ENCODE measurements around the gene ACY1. TPM values are rescaled to one million over a fixed set of nuclear protein-coding genes. Genes with fewer than 3 reads are reported as not detected.

ACY1 gene
- total RNA-seq, 1 donor from 2014 or later: 13.2 TPM

GRCh38 chr3:52006017-52006819 lies 22.9 kb downstream of the ACY1 start:
- Mint-ChIP-seq H3K27ac (ENCODE audit: unreplicated experiment) (no peak overlapping the region), H3K27me3 (ENCODE audit: unreplicated experiment) (peaks cover 6% of the 10 kb centered on the region), H3K4me3 (ENCODE audit: unreplicated experiment) (no peak overlapping the region), H3K4me1 (ENCODE audit: low read depth, unreplicated experiment) (peaks cover 10% of the 10 kb centered on the region), H3K36me3 (ENCODE audit: unreplicated experiment) (no peaks in the 10 kb centered on the region), H3K9me3 (ENCODE audit: unreplicated experiment) (peaks cover 1% of the 10 kb centered on the region)
- no peak for TF ChIP-seq CTCF (IDR thresholded peaks at IDR 0.05; ENCODE audit: partially characterized antibody, unreplicated experiment)
- no peak for DNase-seq

GRCh38 chr3:52006820-52007133 lies 23.4 kb downstream of the ACY1 start:
- no peak overlapping the region for H3K27ac Mint-ChIP-seq (ENCODE audit: unreplicated experiment)
- peaks cover 1% of the 10 kb centered on the region for H3K9me3 Mint-ChIP-seq (ENCODE audit: unreplicated experiment)
- H3K27me3 Mint-ChIP-seq (ENCODE audit: unreplicated experiment): peaks cover 6% of the 10 kb centered on the region
- H3K36me3 Mint-ChIP-seq (ENCODE audit: unreplicated experiment): no peaks in the 10 kb centered on the region
- TF ChIP-seq CTCF (IDR thresholded peaks at IDR 0.05; ENCODE audit: partially characterized antibody, unreplicated experiment): no peak
- DNase-seq: no peak
- peaks cover 10% of the 10 kb centered on the region for H3K4me1 Mint-ChIP-seq (ENCODE audit: low read depth, unreplicated experiment)
- no peak overlapping the region for H3K4me3 Mint-ChIP-seq (ENCODE audit: unreplicated experiment)

DNA sequence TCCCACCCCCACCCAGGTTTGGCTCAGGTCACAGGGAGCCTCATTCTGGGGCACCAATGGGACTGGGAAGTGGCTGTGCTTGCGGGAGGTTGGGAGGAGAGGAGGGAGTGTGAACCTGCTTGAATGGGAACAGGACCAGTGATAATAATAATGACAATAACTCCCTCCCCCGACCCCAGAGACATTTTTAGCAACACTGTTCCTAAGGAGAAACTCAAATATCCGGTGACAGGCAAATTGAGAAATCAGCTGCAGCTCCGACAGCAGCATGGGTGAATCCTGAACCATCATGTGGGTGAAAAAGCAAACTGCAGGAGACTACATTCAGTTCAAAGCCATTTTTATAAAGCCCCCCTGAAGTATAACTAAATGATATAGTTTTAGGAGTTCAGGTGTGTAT lies 24.0 kb downstream of the ACY1 start:
- H3K4me1 Mint-ChIP-seq (ENCODE audit: low read depth, unreplicated experiment): peaks cover 10% of the 10 kb centered on the region
- peaks cover 1% of the 10 kb centered on the region for H3K9me3 Mint-ChIP-seq (ENCODE audit: unreplicated experiment)
- no peak overlapping the region for H3K4me3 Mint-ChIP-seq (ENCODE audit: unreplicated experiment)
- H3K27me3 Mint-ChIP-seq (ENCODE audit: unreplicated experiment): peaks cover 6% of the 10 kb centered on the region
- no peak for DNase-seq
- H3K36me3 Mint-ChIP-seq (ENCODE audit: unreplicated experiment): no peaks in the 10 kb centered on the region
- H3K27ac Mint-ChIP-seq (ENCODE audit: unreplicated experiment): no peak overlapping the region
- no peak for TF ChIP-seq CTCF (IDR thresholded peaks at IDR 0.05; ENCODE audit: partially characterized antibody, unreplicated experiment)

- H3K36me3 Mint-ChIP-seq (ENCODE audit: unreplicated experiment): no peaks in the 10 kb centered on the region
Measured at GRCh38 chr3:52010431-52010830, 27.1 kb downstream of the ACY1 start.

More at GRCh38 chr3:52010431-52010830, 27.1 kb downstream of the ACY1 start:
- Mint-ChIP-seq H3K27me3 (ENCODE audit: unreplicated experiment) (peaks cover 2% of the 10 kb centered on the region), H3K4me1 (ENCODE audit: low read depth, unreplicated experiment) (peaks cover 15% of the 10 kb centered on the region), H3K9me3 (ENCODE audit: unreplicated experiment) (peaks cover 2% of the 10 kb centered on the region), H3K4me3 (ENCODE audit: unreplicated experiment) (no peak overlapping the region), H3K27ac (ENCODE audit: unreplicated experiment) (no peak overlapping the region)
- TF ChIP-seq CTCF (IDR thresholded peaks at IDR 0.05; ENCODE audit: partially characterized antibody, unreplicated experiment): no peak
- DNase-seq: no peak

Data from glutamatergic neuron (in vitro differentiated cells).